A172 (cell line): ENCODE data around the gene SYT1. TPM values are rescaled to one million over a fixed set of nuclear protein-coding genes. Genes with fewer than 3 reads are reported as not detected.
A peak's percentile ranks its signal among the peaks of the same experiment; 100 is the strongest.

Experiments
- DNase-seq: peaks from one replicate; pipeline ENCODE4 v3.0.0-alpha.2; 2015; ENCODE audit warnings: low spot score
- total RNA-seq: library from RNA; depleted of rRNA; stranded (reverse); fragments of >200 nt; shearing (Covaris generic); gene quantifications from 2 replicates; pipeline ENCODE4 v1.2.3, GENCODE V29; 2014

SYT1 gene
- total RNA-seq, 1 experiment from 2014 or later, result 7.5 TPM

DNA sequence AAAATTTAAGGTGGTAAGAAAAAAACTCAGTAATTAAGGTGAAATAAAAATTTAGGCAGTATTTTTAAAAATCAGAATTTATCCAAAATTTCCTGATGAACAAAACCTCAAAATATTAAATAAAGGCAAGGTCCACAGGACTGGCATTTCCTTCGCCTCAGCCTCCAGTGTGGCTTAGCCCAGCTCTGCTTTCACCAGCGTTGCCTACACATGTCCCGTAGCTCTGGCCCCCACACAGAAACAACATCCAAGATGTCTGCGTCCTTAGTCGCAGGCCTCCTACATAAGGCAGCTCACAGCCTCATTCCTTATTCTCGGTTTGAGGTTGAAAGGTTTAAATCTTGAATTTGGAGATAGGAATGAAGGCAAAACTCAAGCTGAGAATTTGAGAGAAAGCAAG lies 274.3 kb downstream of the SYT1 start:
- DNase-seq, result no peak

DNA sequence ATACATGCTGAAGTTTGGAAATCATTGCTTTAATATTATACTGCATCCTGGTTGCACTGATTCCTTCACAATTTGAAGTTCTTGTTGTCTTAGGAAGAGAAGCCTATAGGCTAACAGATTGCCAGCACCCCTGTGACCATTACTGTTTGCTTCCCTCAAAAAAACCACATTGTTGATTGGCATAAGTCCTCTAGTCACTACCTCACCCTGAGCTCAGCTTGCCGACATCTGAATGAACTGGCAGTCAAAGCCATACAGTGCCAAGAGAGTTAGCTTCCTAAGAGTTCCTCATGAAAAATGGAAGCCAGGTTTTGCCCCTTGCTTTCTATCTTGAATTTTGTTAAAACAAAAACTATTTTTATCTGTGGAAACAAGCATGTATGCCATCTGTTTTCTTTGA lies 276.1 kb downstream of the SYT1 start:
- DNase-seq, result no peak

DNA sequence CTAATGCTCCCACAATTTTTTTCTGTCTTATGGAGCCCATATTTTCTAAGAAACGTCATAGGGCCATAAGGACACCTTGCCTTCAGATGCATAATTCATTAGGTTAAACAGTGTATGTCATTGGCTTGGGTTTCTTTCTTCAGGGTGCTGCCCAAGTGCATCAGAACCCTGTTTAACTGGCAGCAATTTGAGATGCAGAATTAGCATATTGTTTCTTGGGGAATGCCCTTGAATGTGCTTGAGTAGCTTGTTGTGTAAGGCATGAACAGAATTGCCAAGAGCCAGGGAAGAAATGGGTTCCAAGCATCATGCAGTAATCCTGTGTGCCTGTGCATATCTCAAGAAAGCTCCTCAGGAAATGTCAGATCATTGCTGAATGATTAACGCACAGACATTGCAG lies 277.2 kb downstream of the SYT1 start:
- no peak for DNase-seq

DNA sequence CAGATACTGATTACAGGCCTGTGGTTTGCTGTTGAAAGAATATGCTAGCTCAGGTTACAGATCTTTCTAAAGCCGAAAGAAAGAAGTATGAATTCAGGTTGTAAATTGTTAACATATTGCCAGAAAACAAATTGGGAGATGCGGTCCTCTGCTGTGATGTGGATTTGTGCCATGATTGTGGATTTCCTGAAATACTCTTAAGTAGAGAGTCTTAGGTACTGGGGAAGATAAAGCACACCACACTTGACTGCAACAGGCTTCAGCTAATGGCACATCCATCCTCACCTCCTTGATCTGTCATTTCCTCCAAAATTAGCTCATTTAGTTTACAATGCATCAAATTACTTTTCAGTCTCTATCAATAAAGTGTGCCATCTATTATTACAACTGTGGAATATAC lies 279.2 kb downstream of the SYT1 start:
- DNase-seq, result no peak

DNA sequence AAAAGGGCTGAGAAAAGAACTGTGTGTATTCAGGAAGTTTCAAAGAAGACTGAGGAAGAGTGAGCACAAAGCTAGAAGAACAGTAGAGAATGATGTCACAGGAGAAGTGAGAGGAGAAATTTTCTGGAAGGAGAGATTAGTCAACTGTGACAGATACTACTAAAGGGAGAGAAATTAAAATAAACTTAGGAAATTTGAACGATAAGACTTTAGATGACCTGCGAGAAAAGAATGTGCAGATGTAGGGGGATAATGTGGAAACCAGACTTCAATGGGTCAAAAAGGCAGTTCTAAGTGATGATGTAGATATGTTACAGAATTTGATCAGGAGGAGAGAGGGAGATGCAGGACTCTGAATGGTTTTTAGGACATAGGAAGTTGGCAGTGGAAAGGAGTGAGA lies 287.4 kb downstream of the SYT1 start:
- DNase-seq, result no peak

DNA sequence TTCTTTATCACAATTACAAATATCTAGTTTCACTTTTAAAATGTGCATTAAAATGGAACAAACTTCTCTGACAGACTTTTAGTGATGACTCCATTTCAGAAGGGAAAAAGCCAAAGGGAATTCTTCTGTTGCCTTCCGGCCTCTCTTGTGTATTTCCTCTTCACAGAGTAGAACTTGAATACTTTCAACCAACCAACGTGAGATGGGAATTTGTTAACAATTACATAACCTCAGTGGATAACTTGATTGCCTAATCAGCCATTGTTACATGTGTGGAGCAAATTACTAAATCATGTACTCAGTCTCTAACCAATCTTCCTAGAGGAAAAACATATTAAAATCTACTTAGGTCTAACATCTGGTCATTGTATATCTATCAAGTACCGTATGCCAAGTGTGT lies 291.1 kb downstream of the SYT1 start:
- DNase-seq, result no peak

DNA sequence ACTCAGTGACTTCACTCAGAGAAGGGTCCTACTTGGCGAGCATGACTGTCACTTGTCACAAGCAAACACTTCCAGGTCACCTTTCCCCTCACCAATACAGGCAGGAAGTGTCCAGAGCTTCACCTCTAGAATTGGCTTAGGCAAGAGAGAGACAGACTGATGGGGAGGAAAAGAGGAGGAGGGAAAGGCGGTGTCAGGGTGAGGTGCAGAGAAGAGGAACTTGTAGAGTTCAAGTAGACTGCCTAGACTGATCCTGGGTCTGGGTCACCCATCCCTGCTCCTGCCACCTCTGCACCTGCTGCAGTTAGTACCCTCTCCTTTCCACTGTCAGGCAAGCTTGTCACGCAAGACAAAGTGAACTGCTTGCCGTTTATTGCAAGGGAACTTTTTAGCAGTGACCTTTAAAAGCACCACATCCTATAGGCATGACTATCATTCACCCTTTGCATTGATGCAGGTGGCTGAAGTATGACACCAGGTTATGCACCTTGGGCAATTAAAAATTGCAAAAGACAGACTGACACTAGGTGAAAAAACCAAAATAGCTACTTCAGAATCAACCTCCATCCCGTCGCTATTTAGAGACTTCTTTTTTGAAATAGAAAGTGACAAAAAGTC lies 292.4 kb downstream of the SYT1 start:
- DNase-seq, result no peak

DNA sequence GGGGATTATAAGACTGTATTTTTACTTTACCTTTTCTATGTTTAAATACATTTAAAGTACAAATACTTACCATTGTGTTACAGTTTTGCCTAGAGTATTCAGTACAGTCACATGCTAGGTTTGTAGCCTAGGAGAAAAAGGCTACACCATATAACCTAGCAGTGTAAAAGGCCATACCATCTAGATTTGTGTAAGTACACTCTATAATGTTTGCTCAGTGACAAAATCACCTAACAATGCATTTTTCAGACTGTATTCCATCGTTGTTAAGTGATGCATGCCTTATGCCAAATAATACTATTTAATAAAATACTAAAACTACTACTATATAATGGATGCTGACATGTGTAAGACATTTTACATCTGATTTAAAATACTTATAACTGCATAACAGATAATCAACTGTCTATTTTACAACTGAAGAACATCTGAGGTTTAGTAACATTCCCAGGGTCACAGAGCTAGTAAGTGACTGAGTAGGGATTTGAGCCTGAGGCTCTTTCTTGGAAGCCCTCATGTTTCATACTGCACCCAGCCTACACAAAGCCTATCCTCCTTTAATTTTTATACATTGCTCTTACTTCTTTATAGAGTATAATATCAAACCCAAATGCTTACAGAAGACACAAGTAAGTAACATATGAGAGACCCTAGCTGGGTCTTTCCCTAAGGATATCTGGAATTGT lies 296.8 kb downstream of the SYT1 start:
- DNase-seq, result no peak

DNA sequence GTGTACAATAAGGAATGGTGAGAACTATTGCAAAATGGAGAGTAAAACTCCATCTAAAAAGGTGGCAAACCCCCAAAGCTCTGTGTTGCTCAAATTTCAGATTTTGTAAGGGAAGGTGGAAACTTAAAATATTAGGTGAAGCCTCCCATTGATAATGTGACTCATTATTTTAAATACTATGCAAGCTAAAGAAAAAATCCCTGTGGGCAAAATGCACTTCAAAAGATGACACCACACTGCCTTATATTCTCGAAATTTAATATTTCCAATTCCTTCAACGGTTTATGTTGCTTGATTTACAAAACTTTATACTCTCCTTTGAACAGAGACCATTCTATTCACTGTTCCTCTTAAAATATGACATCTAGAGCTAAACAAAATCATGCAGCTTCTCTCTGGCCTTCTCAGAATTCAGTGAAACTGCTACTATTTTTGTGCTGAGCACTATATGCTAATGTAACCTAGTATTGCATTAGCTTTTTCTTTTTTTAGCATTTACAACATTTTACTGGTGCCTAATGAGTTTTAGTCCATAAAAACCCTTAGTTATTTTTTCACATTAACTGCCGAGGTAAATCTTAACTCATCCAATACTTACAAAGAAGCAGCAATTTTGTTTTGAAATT lies 297.7 kb downstream of the SYT1 start:
- DNase-seq, result no peak

DNA sequence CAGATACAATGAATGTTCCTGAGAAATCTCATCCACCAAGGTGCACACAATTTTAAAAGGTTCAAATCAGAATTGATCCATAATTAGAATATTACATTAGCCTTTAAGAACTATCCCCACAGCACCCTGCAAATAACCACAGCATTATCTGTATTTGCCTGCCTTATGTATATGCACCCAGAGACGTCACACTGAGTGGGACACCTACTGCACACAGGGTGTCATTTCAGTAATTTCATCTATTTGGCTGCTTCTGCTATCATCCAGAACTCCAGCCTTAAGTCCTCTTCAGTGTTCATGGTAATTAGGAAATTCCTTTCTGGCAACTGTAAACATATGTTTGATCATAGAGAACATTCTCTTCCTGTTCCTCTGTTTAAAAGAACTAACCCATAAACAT lies 298.4 kb downstream of the SYT1 start:
- no peak for DNase-seq

DNA sequence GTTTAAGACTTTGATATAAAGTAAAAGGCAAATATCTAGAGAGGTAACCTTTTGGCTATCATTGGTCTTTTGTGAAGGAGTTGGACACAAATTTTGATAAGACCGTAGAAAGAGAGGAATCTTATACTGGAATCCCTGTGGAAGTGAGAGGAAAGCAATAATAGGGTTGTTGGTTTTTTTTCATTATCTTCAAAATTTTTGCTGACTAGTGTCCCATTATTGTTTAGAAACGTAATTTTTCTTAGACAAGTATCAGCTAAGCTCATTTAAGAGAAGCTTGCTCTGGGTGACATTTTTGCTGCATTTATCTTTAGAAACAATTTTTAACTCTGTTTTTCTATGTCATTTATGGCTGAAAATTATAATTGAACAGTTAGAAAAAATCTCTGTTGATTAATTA lies 300.3 kb downstream of the SYT1 start:
- no peak for DNase-seq

DNA sequence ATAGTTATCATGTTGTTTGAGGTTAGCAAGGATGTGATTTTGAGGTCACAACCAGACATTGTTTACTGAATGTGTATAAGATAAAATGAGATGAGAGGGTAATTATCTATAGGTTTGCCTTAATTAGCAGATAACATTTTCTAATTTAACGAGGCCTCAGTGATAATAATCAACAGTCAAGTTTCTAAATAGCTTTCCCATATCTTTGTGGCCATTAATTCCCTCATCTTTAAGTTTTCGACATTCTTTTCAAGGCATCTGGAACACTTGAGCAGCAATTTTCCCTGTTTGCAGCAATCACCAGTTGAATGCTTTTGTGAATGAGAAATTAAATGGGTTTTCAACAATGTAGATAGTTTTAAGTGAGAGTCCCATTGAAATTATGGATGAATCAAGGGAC lies 304.1 kb downstream of the SYT1 start:
- no peak for DNase-seq

DNA sequence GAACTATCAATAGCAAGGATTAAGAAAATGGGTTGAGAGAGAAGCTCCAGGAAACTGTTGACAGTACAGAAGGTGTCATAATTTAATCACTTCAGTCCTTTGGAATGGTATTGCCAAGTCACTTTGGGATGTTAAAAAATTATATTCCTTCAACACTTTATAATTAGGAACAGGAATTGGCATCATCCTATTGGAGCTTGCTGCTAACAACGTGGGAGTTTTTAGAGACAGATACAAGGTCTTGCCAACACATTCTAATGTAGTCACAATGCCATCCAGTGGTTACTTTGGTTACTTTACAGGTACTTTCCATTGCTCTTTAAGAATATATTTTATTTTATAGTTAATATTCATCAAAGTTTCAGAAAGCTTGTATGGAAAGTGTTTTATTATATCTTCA lies 310.1 kb downstream of the SYT1 start:
- peak; percentile 51 for DNase-seq

DNA sequence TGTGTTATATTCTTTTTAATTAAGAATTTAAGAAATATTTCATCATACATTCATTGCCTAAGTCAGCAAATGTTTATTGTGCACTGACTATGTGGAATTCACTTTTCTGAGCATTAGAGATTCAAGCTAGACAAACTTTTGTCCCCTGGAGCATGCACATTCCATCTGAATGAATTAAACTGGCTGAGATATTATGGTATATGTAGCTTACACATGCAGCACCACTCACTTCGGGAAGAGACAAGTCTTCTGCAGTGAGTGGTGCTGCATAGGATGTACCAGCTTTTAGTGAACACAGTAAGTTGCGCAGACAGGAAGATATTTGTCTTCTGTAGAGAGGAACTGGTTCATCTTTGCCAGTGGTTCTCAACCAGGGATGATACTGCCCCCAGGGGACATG lies 318.4 kb downstream of the SYT1 start:
- no peak for DNase-seq

DNA sequence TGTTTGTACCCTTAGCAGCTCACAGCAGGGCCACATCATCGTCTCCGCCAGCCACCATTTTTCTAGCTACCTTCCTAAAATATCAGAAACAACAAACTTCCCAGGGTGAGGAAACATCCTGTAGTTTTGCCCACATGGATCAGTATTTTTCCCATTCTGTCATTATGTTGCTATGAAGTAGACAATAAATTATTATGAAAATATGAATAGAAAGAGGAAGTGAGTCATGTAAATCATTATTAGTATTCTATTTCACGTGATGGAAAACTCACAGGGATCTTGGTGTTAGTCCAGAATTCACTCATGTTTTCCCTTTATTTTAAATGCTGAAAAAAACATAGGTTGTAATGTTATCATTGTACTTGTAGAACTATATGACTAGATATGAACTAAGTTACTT lies 319.4 kb downstream of the SYT1 start:
- no peak for DNase-seq

DNA sequence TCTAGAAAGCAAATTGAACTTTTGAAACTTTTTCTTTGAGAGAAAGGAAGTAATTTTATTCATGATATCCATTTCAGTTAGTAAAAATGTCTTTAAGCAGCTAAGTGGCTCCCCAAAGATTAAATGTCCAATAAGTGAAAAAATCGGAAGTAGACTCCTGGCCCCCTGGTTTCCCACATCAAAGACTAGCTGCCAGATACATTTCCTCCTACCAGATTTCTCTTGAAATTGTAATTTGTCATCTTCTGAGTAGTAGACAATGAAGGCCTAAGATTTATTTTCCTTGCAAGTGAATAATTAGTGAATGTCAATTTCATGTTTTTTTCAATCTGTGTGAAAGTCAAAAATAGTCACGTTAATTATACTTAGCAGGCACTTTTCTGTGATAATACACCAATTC lies 321.9 kb downstream of the SYT1 start:
- no peak for DNase-seq

DNA sequence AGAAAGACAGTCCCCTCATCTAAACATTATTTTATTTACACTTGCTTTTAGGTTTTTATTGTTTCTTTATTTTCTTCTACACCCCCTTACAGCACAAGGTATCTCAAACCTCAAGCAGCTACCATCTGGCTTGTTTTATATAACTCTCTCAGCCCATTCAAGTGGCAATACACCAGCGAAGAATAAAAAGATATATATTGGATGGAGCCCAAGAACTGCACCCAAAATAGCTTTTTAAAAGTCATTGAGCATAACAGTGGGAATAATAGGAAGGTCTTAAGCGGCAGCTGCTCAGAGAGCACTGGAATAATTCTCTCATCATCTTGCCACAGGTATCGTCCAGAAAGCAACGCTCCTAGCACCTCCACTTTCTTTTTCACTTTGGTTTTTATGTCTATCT lies 322.5 kb downstream of the SYT1 start:
- no peak for DNase-seq

DNA sequence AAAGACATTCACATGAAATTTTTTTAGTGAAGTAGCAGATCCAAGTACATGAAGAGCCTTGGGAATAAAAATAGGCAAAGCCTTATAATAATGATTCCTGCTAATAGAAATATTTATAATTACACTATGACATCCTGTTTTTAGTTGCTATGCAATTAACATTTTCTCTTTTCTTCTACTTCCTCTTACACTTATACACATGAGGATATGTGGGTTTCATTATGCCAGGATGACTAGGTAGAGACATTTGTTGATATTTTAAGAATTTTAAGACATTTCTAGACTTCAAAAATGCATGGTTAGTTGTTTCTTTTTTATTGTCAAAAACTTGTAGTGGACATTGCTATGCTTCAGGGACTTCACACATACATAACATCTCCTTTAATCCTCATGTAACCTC lies 326.8 kb downstream of the SYT1 start:
- no peak for DNase-seq

DNA sequence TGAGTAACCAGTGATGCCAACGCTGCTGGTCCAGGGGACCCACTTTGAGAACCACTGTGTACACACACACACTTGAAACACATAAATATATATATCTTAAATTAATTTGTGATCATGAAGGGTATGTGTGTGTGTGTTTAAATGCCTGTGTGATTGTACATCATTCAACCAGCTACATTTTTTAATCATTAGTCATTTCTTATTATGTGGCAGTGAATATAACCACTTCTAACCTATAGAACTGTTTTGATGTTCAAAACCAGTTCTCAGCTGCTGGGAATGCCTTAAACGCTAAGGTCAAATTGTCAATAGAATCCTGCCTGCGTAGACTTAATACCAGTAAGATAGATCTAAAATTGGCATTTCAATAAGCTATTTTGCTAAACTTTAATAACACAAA lies 330.0 kb downstream of the SYT1 start:
- no peak for DNase-seq

DNA sequence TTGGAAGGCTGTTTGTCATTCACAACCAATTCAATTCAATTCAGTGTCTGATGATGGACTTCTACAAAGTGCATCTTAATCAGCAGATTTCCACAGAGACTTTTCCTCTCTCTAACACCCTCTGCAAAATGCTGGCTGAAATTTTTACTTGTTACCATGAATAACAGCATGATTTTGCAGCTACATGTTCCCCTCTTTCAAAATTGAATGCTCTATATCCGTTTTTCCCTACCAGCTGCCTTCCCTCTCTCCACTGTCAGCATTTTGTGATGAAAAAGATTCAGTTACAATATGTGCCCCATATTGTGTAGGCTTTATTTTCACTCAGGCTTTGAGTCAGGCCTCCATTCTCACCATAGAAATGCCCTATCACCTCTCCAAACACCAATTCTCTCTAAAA lies 334.6 kb downstream of the SYT1 start:
- no peak for DNase-seq

DNA sequence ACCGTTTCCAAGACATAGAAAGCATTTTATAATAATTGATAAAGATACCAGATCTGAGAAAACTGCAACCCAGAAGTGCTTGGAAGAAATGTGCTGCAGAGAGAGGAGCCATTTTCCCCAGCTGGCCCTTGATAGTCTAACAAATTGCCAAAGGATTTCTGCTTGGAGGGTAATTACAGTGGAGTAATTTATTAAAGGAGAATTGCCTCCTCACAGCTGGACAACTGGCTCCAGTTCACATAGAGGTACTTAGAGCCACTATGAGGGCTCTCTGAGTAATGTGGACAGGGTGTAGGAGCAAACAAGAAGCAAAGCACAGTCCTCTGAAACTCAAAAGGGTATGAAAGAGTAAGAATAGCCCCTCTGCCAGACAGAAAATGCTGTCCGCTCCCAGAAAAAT lies 335.6 kb downstream of the SYT1 start:
- no peak for DNase-seq

DNA sequence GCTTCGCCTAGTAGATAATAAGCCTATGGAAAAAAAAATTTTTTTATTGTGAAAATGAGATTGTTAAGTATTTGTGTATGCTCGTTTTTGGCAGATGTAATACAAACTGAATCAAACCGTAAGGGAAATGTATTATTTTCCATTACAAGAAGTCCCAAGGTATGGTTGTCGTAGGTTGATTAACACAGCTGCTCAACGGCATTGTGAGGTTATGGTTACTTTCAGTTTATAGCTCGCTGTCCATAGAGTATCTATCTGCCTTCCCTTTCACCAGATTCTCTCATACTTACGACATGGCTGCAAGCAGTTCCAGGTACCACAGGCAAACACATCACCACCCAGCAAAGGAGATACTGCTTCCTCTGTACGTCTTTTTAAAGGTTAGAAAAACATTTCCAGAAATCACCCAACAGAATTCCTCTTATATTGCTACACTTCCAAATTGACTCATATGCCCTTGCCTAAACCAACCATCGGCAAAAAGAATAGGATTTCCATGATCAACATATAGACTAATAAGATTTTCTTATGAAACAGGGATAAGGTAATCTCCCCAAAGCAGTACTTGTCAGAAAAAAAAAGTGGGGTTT lies 338.6 kb downstream of the SYT1 start:
- DNase-seq, result no peak

DNA sequence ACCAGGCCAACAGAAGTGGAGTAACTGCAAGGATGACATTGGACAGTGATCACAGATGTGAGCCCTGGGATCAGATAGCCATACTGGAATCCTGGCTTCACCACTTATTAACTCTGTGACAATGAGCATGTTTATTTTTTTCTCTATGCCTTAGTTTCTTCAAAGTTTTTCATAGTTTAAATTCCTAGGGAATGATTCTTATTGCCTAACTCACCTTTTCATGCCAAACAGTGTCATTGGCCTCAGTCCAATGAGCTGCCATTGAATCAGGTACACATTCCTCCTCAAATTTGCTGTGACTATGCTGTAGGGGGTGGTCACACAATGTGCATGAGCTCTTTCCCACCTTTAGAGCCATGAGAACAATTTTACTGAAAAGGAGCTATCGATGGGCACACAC lies 342.3 kb downstream of the SYT1 start:
- no peak for DNase-seq
